Measurements from ENCODE around the gene COX6B1. TPM values are rescaled to one million over a fixed set of nuclear protein-coding genes. Genes with fewer than 3 reads are reported as not detected.
"Not testable (repeated sequence)": the region's sequence is repeated elsewhere in the genome, so short reads cannot be mapped to it uniquely, and the experiment has no call there.

The COX6B1 gene, protein sequence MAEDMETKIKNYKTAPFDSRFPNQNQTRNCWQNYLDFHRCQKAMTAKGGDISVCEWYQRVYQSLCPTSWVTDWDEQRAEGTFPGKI
- 436 and 590 TPM in 2 replicates for total RNA-seq (2014; rRNA removed; shearing (Covaris generic))

- peak; percentile 97 to 99 for DNase-seq
- Histone ChIP-seq H3K36me3 (peaks cover 16% of the 10 kb centered on the region), H3K27ac (peak within 1 kb of the TSS; percentile 41), H3K4me1 (no peaks in the 10 kb centered on the region; the same call in 1 of the 2 replicates), H3K9me3 (replicated peaks) (no peaks in the 10 kb centered on the region), H3K4me3 (peak within 1 kb of the TSS; percentile 81), H3K27me3 (no peaks in the 10 kb centered on the region)
Measured at GRCh38 chr19:35648017-35648961, at the start of gene COX6B1. Gene COX6B1, plus strand, starts transcription at chr19:35648323. Its CDS starts 2,921 bp downstream, at chr19:35651244.

DNA sequence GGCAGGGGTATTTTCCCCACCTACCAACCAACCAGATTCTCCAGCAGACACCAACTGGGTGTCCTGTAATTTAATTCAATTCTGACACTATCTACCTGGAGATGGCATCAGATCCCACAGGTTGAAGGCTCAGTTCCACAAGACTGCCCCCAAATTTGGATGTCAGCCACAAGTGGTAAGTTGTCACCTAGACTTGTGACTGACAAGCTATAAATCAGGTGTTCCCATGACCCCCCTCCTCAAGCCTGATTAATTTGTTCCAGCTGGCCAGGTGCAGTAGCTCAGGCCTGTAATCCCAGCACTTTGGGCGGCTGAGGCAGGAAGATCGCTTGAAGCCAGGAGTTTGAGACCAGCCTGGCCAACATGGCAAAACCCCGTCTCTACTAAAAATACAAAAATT lies 46.2 kb upstream of the COX6B1 start:
- no peaks in the 10 kb centered on the region for H3K36me3 ChIP-seq
- DNase-seq: no peak
- peaks cover 2% of the 10 kb centered on the region for H3K9me3 ChIP-seq (replicated peaks)
- H3K4me3 ChIP-seq: no peak overlapping the region
- H3K4me1 ChIP-seq: no peaks in the 10 kb centered on the region
- no peak overlapping the region for H3K27ac ChIP-seq
- 0 out of 2 replicates have a peak, but pooled peaks cover 4% of the 10 kb centered on the region for H3K27me3 ChIP-seq

DNA sequence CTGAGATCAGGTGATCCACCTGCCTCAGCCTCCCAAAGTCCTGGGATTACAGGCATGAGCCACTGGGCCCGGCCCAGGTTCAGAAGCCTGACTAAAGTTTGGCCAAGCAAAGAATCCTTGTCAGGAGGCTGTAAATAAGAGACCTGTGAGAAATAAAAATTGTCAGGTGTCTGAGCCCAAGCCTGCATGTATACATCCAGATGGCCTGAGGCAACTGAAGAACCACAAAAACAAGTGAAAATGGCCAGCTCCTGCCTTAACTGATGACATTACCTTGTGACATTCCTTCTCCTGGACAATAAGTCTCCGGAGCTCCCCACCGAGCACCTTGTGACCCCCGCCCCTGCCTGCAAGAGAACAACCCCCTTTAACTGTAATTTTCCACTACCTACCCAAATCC lies 43.7 kb upstream of the COX6B1 start:
- not testable (repeated sequence) for H3K4me1 ChIP-seq, DNase-seq, H3K27ac ChIP-seq, H3K36me3 ChIP-seq, H3K27me3 ChIP-seq, H3K4me3 ChIP-seq
- H3K9me3 ChIP-seq (replicated peaks): peaks cover 13% of the 10 kb centered on the region

DNA sequence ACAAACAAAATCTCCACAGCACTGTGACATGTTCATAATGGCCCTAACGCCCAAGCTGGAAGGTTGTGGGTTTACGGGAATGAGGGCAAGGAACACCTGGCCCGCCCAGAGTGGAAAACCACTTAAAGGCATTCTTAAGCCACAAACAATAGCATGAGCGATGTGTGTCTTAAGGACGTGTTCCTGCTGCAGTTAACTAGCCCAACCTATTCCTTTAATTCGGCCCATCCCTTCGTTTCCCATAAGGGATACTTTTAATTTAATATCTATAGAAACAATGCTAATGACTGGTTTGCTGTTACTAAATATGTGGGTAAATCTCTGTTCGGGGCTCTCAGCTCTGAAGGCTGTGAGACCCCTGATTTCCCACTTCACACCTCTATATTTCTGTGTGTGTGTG lies 41.0 kb upstream of the COX6B1 start:
- not testable (repeated sequence) for H3K4me3 ChIP-seq, H3K36me3 ChIP-seq, H3K4me1 ChIP-seq, H3K27ac ChIP-seq, DNase-seq, H3K27me3 ChIP-seq
- H3K9me3 ChIP-seq (replicated peaks): peaks cover 13% of the 10 kb centered on the region

DNA sequence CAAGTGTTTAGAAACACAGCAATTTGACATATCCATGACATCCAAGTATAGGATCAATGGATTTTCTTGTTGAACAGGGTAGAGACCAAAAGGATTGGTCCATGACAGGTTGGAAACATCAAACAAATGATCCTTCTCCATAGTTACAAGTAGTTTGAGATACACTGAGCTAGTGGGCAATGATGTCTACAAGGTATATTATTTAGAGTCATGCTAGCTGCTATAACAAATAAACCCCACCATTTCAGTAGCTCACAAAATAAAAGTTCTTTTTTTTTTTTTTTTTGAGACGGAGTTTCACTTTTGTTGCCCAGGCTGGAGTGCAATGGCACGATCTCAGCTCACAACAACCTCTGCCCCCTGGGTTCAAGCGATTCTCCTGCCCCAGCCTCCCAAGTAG lies 40.5 kb upstream of the COX6B1 start:
- Histone ChIP-seq H3K27me3 (no peaks in the 10 kb centered on the region), H3K4me1 (no peaks in the 10 kb centered on the region), H3K4me3 (no peak overlapping the region), H3K9me3 (replicated peaks) (peaks cover 13% of the 10 kb centered on the region), H3K36me3 (no peaks in the 10 kb centered on the region), H3K27ac (no peak overlapping the region)
- no peak for DNase-seq

GRCh38 chr19:35608251-35608650 lies 39.9 kb upstream of the COX6B1 start:
- no peaks in the 10 kb centered on the region for H3K36me3 ChIP-seq
- DNase-seq: no peak
- H3K27ac ChIP-seq: no peak overlapping the region

GRCh38 chr19:35609851-35610353 lies 38.2 kb upstream of the COX6B1 start:
- no peak for DNase-seq
- Histone ChIP-seq H3K9me3 (replicated peaks) (peaks cover 13% of the 10 kb centered on the region), H3K4me3 (no peak overlapping the region), H3K27me3 (no peaks in the 10 kb centered on the region), H3K4me1 (no peaks in the 10 kb centered on the region), H3K36me3 (0 out of 2 replicates have a peak, but pooled peaks cover under 1% of the 10 kb centered on the region), H3K27ac (no peak overlapping the region)

More at GRCh38 chr19:35608251-35608650, 39.9 kb upstream of the COX6B1 start:
- Histone ChIP-seq H3K4me1 (no peaks in the 10 kb centered on the region), H3K4me3 (no peak overlapping the region), H3K9me3 (replicated peaks) (peaks cover 13% of the 10 kb centered on the region), H3K27me3 (no peaks in the 10 kb centered on the region)

- no peaks in the 10 kb centered on the region for H3K4me1 ChIP-seq
- H3K27me3 ChIP-seq: no peaks in the 10 kb centered on the region
- H3K4me3 ChIP-seq: peak overlapping the region; percentile 86
- no peak for DNase-seq
- no peak overlapping the region for H3K27ac ChIP-seq
- H3K9me3 ChIP-seq (replicated peaks): peaks cover 8% of the 10 kb centered on the region
- peaks cover 5% of the 10 kb centered on the region; the same call in 1 of the 2 replicates for H3K36me3 ChIP-seq
Measured at GRCh38 chr19:35612224-35612558, 35.9 kb upstream of the COX6B1 start.

GRCh38 chr19:35612559-35613321 lies 35.4 kb upstream of the COX6B1 start, which contains the start of gene HAUS5:
Gene HAUS5, plus strand, starts transcription at chr19:35612735. Its CDS starts 60 bp downstream, at chr19:35612795.
- Histone ChIP-seq H3K4me3 (peak within 1 kb of the TSS; percentile 86), H3K36me3 (peaks cover 5% of the 10 kb centered on the region; the same call in 1 of the 2 replicates), H3K4me1 (no peaks in the 10 kb centered on the region), H3K9me3 (replicated peaks) (peaks cover 4% of the 10 kb centered on the region; the same call in 1 of the 2 replicates), H3K27ac (peak within 1 kb of the TSS; percentile 79), H3K27me3 (no peaks in the 10 kb centered on the region)
- DNase-seq: peak; percentile 93 to 95

- Histone ChIP-seq H3K36me3 (peaks cover 5% of the 10 kb centered on the region; the same call in 1 of the 2 replicates), H3K4me3 (no peak overlapping the region), H3K27me3 (no peaks in the 10 kb centered on the region), H3K4me1 (no peaks in the 10 kb centered on the region), H3K9me3 (replicated peaks) (no peaks in the 10 kb centered on the region; the same call in 1 of the 2 replicates), H3K27ac (no peak overlapping the region)
- DNase-seq: no peak
Measured at GRCh38 chr19:35613574-35613973, 34.5 kb upstream of the COX6B1 start.

- no peak for DNase-seq
- H3K4me3 ChIP-seq: no peak overlapping the region
- H3K36me3 ChIP-seq: peaks cover 5% of the 10 kb centered on the region; the same call in 1 of the 2 replicates
- no peaks in the 10 kb centered on the region for H3K9me3 ChIP-seq (replicated peaks)
- H3K4me1 ChIP-seq: no peaks in the 10 kb centered on the region
- no peak overlapping the region for H3K27ac ChIP-seq
- H3K27me3 ChIP-seq: no peaks in the 10 kb centered on the region
Measured at GRCh38 chr19:35615036-35615435, 33.1 kb upstream of the COX6B1 start.

DNA sequence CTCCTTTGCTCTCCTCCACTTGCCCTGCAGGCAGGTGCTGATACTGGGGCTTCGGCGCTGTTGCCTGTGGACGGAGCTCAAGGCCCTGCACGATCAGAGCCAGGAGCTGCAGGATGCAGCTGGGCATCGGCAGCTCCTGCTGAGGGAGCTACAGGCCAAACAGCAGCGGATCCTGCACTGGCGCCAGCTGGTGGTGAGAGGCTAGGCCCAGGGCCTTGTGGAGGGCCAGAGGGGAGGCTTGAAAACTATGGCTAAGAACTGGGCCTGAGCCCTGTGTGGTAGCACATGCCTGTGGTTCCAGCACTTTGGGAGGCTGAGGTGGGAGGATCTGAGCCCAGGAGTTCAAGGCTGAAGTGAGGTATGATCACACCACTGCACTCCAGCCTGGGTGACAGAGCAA lies 29.3 kb upstream of the COX6B1 start:
- Histone ChIP-seq H3K4me1 (no peaks in the 10 kb centered on the region), H3K9me3 (replicated peaks) (no peaks in the 10 kb centered on the region), H3K4me3 (no peak overlapping the region), H3K27ac (no peak overlapping the region), H3K27me3 (no peaks in the 10 kb centered on the region), H3K36me3 (peaks cover 10% of the 10 kb centered on the region; the same call in 1 of the 2 replicates)
- no peak for DNase-seq

DNA sequence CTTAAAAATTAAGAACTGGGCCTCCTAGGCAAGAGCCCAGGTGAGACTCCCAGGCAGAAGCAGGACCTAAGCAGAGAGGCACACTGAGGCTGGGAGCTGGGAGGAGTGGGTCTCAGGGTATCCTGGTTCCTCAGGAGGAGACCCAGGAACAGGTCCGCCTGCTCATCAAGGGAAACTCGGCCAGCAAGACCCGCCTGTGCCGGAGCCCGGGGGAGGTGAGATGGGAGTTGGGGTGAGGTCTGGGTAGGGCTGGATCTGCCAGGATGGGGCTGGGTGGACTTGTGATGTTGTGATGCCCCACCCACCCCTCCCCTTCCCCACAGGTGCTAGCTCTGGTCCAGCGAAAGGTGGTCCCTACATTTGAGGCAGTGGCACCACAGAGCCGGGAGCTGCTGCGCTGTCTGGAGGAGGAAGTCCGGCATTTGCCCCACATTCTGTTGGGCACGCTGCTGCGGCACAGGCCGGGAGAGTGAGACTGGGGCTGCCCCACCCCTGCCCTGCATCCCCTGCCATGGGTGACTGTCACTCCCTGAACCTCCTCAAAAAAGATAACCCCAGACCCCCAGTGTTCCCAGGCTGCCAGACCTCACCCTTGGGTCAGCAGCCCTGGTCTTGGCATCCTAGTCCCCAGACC lies 28.7 kb upstream of the COX6B1 start:
- Histone ChIP-seq H3K36me3 (peaks cover 10% of the 10 kb centered on the region; the same call in 1 of the 2 replicates), H3K27ac (no peak overlapping the region), H3K4me3 (no peak overlapping the region), H3K27me3 (no peaks in the 10 kb centered on the region), H3K9me3 (replicated peaks) (no peaks in the 10 kb centered on the region), H3K4me1 (no peaks in the 10 kb centered on the region)
- no peak for DNase-seq

- Histone ChIP-seq H3K4me3 (no peak overlapping the region), H3K36me3 (peaks cover 9% of the 10 kb centered on the region; the same call in 1 of the 2 replicates), H3K9me3 (replicated peaks) (no peaks in the 10 kb centered on the region), H3K27me3 (no peaks in the 10 kb centered on the region), H3K27ac (no peak overlapping the region), H3K4me1 (no peaks in the 10 kb centered on the region)
- DNase-seq: no peak
Measured at GRCh38 chr19:35620001-35620400, 28.1 kb upstream of the COX6B1 start.

Data from SJCRH30 (cell line).